Kidney tubule cell (primary cell): Measurements from ENCODE around the gene OR3A2.
"Not testable (repeated sequence)": the region's sequence is repeated elsewhere in the genome, so short reads cannot be mapped to it uniquely, and the experiment has no call there.

Experiments used
- DNase-seq: peaks from one replicate; pipeline ENCODE4 v3.0.0-alpha.2; 2018; ENCODE audit warnings: low spot score

OR3A2 gene

DNA sequence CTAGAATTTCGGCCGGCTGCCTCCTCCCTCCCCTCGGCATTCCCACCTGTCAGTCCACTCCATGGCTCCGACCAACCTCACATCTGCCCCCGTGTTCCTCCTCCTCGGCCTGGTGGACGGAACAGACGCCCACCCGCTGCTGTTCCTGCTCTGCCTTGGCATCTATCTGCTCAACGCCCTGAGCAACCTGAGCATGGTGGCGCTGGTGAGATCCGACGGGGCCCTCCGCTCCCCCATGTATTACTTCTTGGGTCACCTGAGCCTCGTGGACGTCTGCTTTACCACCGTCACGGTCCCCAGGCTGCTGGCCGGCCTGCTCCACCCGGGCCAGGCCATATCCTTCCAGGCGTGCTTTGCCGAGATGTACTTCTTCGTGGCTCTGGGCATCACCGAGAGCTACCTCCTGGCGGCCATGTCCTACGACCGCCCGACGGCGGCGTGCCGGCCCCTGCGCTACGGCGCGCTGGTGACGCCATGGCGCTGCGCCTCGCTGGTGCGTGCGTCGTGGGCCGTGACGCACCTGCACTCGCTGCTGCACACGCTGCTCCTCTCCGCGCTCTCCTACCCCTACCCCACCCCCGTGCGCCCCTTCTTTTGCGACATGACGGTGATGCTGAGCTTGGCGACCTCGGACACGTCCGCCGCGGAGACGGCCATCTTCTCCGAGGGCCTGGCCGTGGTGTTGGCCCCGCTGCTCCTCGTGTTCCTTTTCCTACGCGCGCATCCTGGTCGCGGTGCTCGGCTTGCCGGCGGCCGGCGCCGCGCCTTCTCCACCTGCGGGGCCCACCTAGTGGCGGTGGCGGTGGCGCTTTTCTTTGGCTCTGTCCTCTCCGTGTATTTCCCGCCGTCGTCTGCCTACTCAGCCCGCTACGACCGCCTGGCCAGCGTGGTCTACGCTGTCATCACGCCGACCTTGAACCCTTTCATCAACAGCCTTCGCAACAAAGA is at the start of gene OR3A2:
Gene OR3A2, minus strand, starts transcription at position 440 of the 948 bp plus-strand sequence.
- DNase-seq, result no peak

DNA sequence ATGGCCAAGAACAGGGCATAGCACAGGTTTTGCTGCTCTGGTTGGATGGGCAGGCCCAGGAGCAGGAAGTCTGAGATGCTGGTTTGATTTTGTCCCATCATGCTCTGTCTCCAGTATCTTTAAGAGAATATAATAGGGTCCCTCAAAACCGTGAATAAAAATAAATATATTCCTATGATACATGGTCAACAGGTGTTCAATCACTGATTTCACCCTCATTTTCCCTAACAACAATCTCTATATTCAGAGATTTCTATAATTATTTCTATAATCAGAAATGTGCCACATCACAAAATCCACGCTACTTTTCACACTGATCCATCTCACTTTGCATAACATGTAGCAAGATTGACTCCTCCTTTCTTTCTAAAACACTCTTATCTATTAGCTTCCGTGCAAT is 47.6 kb upstream of the OR3A2 start, which contains the start of gene OR1E2:
Gene OR1E2, minus strand, starts transcription at position 101 of the 400 bp plus-strand sequence. Its CDS starts 0 bp downstream, at position 101.
- DNase-seq, result no peak

DNA sequence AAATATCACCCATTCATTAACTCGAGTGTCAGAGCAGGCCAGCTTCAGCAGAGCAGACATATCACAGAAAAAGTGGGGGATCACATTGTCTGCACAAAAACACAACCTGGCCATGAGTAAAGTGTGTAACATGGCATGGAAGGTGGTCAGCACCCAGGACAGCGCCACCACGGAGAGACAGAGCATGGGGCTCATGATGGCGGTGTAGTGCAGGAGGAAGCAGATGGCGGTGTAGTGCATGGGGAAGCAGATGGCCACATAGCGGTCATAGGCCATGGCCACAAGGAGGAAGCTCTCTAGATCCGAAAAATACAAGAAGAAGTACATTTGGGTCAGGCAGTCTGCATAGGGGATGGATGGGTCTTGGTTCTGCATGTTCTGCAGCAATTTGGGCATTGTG is 47.1 kb upstream of the OR3A2 start:
- DNase-seq, result not testable (repeated sequence)

DNA sequence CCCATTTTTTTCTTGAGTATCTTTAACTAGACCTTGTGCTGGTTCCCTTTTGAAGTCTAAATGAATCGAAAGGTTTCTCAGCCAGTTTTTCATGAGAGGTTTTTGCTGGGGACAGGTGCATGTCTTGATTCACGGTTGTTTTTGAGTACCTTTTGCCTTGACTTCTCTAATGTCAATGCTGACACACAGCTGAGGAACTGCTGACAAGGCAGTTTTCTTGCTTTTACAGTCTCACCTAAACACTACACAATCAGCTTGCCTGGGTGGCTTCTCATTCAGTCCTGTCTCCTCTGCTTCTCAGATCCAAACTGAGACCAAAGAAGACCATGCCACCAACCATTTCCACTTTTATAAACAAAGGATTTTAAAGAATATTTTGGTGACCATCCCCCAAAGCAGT is 32.1 kb upstream of the OR3A2 start:
- DNase-seq, result no peak

DNA sequence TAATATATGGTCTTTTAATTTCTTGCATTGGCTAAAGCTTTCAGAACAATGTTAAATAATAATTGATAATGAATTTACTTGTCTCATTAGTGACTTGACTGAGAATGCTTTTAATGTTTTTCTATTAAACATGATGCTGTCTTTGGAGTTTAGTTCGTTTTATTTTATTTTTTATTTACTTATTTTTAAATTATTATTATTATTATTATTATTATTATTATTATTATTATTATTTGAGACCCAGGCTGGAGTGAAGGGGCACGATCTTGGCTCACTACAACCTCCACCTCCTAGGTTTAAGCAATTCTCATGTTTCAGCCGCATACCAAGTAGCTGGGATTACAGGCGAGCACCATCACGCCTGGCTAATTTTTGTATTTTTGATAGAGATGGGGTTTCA is 29.5 kb upstream of the OR3A2 start:
- DNase-seq, result no peak

DNA sequence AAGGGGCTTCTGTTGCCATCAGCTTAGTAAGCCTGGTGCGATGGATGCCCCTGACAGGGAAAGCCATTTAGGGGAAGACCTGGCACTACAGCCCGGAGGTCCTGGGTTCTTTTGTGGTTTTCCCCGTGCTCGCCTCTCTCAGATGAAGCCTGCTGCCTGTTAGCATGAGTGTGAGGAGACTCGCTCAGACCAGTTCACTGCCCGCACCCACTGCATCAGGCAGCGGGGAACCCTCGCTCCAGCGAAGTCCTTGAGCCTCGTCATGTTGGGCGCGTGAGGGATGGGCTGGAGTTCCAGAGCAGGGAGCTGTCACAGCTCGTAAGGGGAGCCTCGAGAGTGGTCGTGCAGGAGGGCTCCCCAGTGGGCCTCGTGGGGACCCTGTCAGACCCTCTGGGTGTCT is 26.1 kb upstream of the OR3A2 start:
- DNase-seq, result not testable (repeated sequence)

DNA sequence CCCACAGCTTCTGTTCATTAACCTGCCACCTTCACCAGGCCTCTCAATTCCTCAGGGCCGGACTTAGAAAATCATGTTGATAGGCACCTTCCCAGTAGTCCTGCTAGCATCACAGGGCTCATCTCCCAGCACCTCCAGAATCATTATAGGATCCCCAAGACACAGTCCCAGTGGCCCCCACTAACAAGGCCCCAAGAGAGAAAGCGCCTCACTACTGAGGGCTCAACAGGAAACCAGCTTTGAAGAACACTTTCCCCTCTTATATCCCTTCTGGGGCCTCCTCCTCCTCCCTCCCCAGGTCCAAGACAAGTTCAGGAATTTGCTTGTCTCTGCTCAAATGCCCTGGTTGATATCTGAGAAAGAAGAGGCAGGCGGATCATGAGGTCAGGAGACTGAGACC is 25.0 kb upstream of the OR3A2 start, which contains the start of gene OR3A3:
Gene OR3A3, plus strand, starts transcription at position 301 of the 400 bp plus-strand sequence.
- no peak for DNase-seq

DNA sequence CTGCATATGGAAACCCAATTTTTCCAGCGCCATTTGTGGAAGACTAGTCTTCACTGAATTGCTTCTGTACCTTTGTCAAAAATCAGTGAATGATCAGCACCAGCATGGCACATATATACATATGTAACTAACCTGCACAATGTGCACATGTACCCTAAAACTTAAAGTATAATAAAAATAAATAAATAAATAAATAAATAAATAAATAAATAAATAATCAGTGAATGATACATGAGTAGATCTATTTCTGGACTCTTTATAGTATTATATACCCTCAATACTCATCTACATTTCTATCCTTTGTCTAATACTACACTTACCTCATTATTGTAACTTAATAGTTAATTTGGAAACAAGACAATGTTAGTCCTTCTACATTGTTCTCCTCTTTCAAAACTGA is 17.7 kb upstream of the OR3A2 start:
- DNase-seq, result not testable (repeated sequence)

DNA sequence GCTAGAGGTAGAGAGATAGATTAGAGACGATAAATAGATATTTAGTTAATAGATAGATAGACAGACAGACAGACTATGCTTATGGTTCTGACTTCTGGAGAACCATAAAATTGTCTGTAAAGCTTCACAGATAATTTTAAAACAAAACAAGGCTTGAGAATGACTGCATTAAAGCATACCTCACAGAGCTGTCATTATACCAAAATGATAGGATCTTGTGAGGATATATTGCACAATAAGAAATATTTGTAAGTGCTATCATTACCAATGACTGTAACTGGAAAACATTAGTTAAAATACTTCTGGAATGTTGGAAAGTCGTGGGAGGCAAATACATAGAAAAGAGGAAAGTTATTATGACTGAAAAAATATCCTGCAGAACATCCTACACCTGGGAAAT is 15.7 kb upstream of the OR3A2 start:
- DNase-seq, result no peak

DNA sequence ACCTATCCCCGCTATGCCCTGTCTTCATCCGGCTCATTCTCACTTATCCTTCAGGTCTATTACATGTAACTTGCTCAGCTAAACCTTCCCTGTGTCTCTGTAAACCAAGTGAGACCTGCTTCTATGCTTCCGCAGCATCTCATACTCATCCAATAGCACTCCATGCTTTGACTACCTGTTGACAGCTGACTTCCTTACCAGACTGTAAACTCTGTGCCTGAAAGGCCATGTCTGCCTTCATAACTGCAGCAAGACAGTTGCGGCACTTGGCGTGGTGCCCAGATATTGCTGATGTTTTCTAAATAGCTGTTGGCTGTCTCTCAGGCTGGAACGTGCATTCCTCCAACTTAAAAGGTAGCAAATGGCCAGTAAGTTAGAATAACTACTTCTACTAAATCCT is 13.9 kb upstream of the OR3A2 start:
- DNase-seq, result no peak

DNA sequence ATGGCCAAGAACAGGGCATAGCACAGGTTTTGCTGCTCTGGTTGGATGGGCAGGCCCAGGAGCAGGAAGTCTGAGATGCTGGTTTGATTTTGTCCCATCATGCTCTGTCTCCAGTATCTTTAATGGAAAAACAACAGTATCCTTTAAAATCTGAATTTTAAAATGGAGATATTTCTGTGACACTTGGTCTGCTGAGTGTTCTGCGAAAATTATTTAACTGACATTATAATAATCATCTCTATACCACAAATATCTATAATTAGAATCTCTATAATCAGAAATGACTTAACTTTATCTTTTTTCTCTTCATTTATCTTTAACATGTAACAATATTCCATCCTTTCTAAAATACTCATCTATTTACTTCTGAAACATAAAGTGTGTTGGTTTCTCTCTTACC is 12.2 kb upstream of the OR3A2 start, which contains the start of gene OR1E1:
Gene OR1E1, minus strand, starts transcription at position 101 of the 400 bp plus-strand sequence. Its CDS starts 0 bp downstream, at position 101.
- no peak for DNase-seq

DNA sequence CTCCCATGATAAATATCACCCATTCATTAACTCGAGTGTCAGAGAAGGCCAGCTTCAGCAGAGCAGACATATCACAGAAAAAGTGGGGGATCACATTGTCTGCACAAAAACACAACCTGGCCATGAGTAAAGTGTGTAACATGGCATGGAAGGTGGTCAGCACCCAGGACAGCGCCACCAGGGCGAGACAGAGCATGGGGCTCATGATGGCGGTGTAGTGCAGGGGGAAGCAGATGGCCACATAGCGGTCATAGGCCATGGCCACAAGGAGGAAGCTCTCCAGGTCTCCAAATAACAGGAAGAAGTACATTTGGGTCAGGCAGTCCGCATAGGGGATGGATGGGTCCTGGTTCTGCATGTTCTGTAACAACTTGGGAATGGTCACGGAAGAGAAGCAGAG is 11.7 kb upstream of the OR3A2 start:
- not testable (repeated sequence) for DNase-seq

DNA sequence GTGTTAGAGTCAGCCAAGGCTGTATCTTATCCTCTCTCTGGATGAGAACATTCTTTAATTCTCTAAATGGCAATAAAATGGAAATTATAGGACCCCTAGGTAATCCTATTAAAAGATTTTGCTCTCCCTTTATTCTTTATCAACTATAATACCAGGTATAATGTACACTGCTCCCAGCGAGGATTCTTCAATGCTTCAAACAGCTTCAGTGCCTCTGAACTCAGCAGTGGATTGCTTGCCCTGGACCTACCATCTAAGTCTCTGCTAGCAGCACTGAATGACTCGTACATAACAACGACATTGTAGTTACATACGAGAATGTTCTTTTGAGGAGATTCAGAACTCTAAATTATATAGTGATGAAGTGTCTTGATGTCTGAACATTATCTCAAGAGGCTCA is 3.7 kb upstream of the OR3A2 start:
- no peak for DNase-seq

DNA sequence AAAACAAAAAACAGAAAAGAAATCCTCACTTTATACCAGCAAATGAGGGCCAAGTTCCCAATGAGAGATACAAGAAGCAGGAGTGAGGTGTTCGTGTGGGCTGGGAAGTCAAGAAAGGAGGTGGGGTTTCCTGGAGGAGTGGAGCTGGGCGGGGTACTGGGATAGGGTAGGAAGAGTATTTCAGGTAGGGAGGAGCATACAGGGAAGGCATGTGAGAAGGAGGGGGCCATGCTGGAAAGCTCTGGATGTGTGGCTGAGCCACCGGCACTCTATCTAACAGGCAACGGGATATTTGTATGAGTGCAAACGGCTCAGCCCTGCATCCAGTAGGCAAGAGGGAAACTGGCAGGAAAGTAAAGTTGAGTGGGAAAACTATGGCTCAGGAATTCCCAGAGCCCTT is 4.2 kb downstream of the OR3A2 start:
- no peak for DNase-seq

DNA sequence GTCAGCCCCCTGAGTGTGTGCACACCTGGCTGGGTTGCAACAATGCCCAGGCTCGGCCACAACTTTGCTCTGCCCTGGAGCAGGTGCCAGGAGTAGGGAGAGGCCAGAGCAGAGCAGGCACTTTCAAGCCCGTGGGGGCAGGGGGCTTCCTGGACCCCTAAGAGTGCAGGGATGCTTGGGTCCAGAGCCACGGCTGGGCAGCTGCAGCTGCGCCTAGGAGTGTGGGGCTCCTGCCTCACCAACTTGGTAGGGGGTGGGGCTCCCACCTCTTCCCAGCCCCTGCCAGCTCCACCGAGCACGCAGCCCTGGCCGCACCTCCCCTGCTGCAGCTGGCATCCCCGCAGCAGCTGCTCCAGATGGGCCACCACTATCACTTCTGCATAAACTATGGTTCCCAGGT is 7.8 kb downstream of the OR3A2 start:
- DNase-seq, result no peak

DNA sequence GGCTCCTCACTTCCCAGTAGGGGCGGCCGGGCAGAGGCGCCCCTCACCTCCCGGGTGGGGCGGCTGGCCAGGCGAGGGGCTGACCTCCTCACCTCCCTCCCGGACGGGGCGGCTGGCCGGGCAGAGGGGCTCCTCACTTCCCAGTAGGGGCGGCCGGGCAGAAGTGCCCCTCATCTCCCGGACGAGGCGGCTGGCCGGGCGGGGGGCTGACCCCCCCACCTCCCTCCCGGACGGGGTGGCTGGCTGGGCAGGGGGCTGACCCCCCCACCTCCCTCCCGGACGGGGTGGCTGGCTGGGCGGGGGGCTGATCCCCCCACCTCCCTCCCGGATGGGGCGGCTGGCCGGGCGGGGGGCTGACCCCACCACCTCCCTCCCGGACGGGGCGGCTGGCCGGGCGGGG is 14.9 kb downstream of the OR3A2 start:
- DNase-seq, result not testable (repeated sequence)

DNA sequence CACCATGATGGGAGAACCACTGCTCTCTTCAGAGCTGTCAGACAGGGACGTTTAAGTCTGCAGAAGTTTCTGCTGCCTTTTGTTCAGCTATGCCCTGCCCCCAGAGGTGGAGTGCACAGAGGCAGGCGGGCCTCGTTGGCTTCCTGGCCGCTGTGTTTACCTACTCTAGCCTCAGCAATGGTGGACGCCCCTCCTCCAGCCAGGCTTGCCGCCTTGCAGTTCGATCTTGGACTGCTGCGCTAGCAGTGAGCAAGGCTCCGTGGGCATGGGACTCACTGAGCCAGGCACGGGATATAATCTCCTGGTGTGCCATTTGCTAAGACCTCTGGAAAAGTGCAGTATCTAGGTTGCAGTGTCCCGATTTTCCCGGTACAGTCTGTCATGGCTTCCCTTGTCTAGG is 43.3 kb downstream of the OR3A2 start:
- DNase-seq, result not testable (repeated sequence)

DNA sequence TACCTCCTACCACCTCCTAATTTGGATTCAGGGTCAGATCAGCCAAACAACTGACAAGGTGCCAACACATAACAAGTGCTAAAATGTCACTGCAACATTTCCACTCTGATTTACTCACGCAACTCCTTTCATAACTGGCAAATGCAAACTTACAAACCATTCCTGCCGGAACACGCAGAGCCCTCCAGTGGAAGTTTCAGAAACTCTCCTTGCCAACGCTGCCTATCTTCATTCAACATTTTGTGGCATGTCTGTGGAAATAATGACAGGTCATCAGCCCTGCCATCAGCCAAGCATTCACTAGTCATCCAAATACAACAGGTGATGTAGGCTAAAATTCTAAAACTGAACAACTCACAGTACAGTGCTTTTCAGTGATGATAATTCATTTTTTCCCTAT is 50.2 kb downstream of the OR3A2 start:
- DNase-seq, result peak; percentile 12

DNA sequence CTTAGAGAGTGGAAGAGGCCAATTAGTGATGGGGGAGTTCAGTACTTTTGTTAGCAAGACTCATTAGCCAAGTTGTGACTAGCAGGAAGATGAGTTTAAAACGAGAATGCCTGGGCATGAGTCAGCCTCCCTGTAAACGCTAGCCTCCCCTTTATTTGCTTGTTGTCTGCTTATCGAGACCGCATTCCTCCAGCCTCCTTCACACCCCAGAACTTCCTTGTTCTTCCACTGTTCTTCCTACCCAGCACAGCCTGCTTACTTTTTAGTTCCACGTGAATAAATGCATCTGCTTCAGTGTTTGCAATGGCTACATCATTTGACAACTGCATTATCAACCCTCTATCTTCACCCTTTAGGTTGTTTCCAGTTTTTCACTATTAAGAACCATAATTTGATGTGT is 67.8 kb downstream of the OR3A2 start:
- peak; percentile 52 for DNase-seq

DNA sequence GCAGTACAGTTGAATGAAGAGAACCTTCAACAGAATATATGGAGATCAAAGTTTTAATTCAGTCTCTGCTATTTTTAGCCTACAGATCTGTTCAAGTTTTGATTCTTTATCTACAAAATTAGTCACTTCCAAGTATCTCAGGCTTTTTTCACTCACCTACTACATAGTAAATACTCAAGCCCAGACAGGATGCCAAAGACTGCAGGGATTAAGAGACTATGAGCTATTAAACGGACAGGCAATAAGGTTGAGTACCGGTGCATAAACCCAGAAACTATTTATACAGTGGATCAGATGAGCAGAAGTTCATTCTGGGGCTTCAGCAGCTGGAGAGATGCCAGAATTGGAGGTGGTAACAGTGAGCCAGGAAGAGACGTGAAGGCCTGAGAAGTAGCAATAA is 69.3 kb downstream of the OR3A2 start:
- peak; percentile 6 for DNase-seq

DNA sequence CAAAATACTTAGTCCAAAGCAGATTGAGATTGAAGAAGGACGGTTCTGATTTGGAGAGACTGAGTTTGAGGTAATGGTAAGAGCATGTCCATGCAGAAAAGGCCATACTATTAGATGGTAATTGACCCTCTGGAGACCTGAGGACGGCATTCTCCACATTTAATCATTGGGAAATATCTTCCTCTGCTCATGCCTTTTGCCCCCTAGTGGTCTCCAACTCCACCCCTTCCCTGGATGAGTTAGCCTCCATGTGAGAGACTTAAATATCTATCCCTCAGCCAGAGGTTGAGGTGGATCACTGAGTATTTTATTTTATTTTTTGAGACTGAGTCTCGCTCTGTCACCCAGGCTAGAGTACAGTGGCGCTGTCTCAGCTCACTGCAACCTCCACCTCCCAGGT is 77.5 kb downstream of the OR3A2 start:
- no peak for DNase-seq

DNA sequence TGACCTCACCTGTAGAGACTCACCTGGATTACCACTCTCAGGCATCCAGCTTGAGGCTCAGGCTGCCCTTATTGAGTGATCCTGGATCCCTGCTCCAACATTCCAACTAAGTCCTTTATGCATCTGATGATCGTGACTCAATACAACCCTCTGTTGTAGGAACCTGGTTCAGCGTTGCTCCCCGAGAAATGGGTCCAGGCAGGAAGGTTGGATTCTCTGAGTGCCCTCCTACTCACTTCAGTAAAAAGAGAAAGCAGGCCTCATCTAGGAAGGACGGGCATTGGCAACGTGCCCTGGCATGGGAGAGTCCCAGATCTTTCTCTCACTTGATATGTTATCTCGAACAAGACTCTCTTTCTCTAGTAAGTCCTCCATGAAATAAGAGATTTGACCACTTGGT is 87.8 kb downstream of the OR3A2 start, which contains the start of gene OR3A1:
Gene OR3A1, minus strand, starts transcription at position 101 of the 400 bp plus-strand sequence. CDS start 5,778 bp downstream, outside the sequence.
- no peak for DNase-seq

DNA sequence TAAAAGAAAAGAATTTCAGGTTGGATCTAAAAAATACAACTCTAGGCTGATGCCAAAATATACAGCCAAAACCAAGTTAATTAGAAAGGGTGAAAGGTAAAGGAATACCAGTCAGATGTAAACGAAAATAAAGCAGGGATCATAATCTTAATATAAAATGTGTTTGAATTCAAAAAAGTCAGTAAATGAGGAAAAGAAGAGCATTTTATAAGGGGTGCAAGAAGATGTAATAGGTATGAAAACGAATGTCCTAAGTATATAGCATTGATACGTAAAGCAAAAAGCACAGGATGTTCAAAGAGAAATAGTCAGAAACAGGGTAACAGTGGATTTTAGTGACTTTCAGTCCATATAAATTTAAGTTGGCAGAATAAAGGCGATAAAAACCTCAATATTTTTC is 90.5 kb downstream of the OR3A2 start:
- no peak for DNase-seq
